Smooth muscle cell (in vitro differentiated cells): ENCODE results near the gene TSR1. TPM values are rescaled to one million over a fixed set of nuclear protein-coding genes. Genes with fewer than 3 reads are reported as not detected.

Experiments
- DNase-seq: peaks from one replicate; lab custom pipeline; 2025; ENCODE audit not compliant: unreplicated experiment; lab: John Stamatoyannopoulos, UW
- H2AFZ ChIP-seq: fragments of 200-600 bp; sonication (generic); 2 replicates; pipeline ENCODE4 v1.6.0; 2016; ENCODE audit warnings: antibody characterized with exemption, low read depth, mild to moderate bottlenecking
- H3F3A ChIP-seq: fragments of 200-600 bp; sonication (generic); 2 replicates; pipeline ENCODE4 v1.6.0; 2017; ENCODE audit warnings: antibody characterized with exemption, low read depth
- H3K27ac ChIP-seq: fragments of 200-600 bp; sonication (generic); 2 replicates; pipeline ENCODE4 v1.5.1; 2016; ENCODE audit warnings: low read depth, mild to moderate bottlenecking
- H3K27me3 ChIP-seq: fragments of 200-600 bp; sonication (generic); 2 replicates; pipeline ENCODE4 v1.6.1; 2016; ENCODE audit warnings: low read depth, mild to moderate bottlenecking
- H3K36me3 ChIP-seq: fragments of 200-600 bp; sonication (generic); 2 replicates; pipeline ENCODE4 v1.5.1; 2016; ENCODE audit warnings: low read depth
- H3K4me1 ChIP-seq: fragments of 200-600 bp; sonication (generic); 2 replicates; pipeline ENCODE4 v1.5.1; 2016; ENCODE audit warnings: low read depth
- H3K4me2 ChIP-seq: fragments of 200-600 bp; sonication (generic); 2 replicates; pipeline ENCODE4 v1.6.0; 2016; ENCODE audit warnings: mild to moderate bottlenecking
- H3K4me3 ChIP-seq: fragments of 200-600 bp; sonication (generic); 2 replicates; pipeline ENCODE4 v1.5.1; 2016; ENCODE audit warnings: mild to moderate bottlenecking
- H3K79me2 ChIP-seq: fragments of 200-600 bp; sonication (generic); 2 replicates; pipeline ENCODE4 v1.6.0; 2016; ENCODE audit warnings: low read depth, mild to moderate bottlenecking
- H3K9ac ChIP-seq: fragments of 200-600 bp; sonication (generic); 2 replicates; pipeline ENCODE4 v1.6.0; 2016; ENCODE audit warnings: low read depth
- H3K9me3 ChIP-seq: fragments of 200-600 bp; sonication (generic); replicated peaks from 2 replicates; pipeline ENCODE4 v1.5.1; 2016; ENCODE audit warnings: low read depth
- H4K20me1 ChIP-seq: fragments of 200-600 bp; sonication (generic); 2 replicates; pipeline ENCODE4 v1.6.0; 2016; ENCODE audit warnings: low read depth
- CTCF ChIP-seq: fragments of 200-600 bp; sonication (generic); IDR thresholded peaks from 2 replicates; pipeline ENCODE4 v1.5.1; 2017; ENCODE audit warnings: borderline replicate concordance, mild to moderate bottlenecking, antibody characterized with exemption; ENCODE audit not compliant: insufficient read depth, poor library complexity, severe bottlenecking
- WGBS: methylation state at CpG from one replicate; pipeline ENCODE4 v1.1.7; 2016; ENCODE audit warnings: low lambda C conversion rate; 5-methylcytosine and 5-hydroxymethylcytosine counted together
- polyA plus RNA-seq: library from polyadenylated mRNA; unstranded; fragments of >200 nt; fragmentation: Nextera tagmentation; extraction: Ambion mirVana; gene quantifications from 2 replicates; pipeline ENCODE4 v1.2.1, GENCODE V29; 2016
- total RNA-seq: library from RNA; depleted of rRNA; stranded (reverse); fragments of >200 nt; gene quantifications from 2 replicates; pipeline ENCODE4 v1.2.3, GENCODE V29; 2014

The TSR1 gene
- total and polyA plus RNA-seq, 2 experiments from 2014 or later = 17.6 to 39.5 TPM

GRCh38 chr17:2357931-2358434, 21.7 kb upstream of the TSR1 start:
- H3K4me1 ChIP-seq = no peaks in the 10 kb centered on the region
- no peaks in the 10 kb centered on the region for H3K79me2 ChIP-seq
- WGBS = 87% methylated on average over 10 of the region's 10 CpGs
- no peaks in the 10 kb centered on the region for H3K27me3 ChIP-seq
- H2AFZ ChIP-seq = no peak overlapping the region
- H3K27ac ChIP-seq = no peak overlapping the region
- no peak for DNase-seq
- H3K36me3 ChIP-seq = no peaks in the 10 kb centered on the region
- no peak overlapping the region for H3K4me2 ChIP-seq
- TF ChIP-seq CTCF = no peak
- no peak overlapping the region for H3K4me3 ChIP-seq
- no peaks in the 10 kb centered on the region for H3K9me3 ChIP-seq
- H4K20me1 ChIP-seq = peaks cover 15% of the 10 kb centered on the region
- H3K9ac ChIP-seq = no peak overlapping the region
- no peaks in the 10 kb centered on the region for H3F3A ChIP-seq

GRCh38 chr17:2357237-2357636, 21.0 kb upstream of the TSR1 start:
- DNase-seq = no peak
- Histone ChIP-seq H2AFZ (no peak overlapping the region), H4K20me1 (peaks cover 16% of the 10 kb centered on the region), H3K27ac (no peak overlapping the region), H3K4me3 (no peak overlapping the region), H3K9me3 (no peaks in the 10 kb centered on the region), H3K27me3 (no peaks in the 10 kb centered on the region), H3K79me2 (no peaks in the 10 kb centered on the region), H3K4me2 (no peak overlapping the region), H3K36me3 (no peaks in the 10 kb centered on the region), H3F3A (no peaks in the 10 kb centered on the region), H3K4me1 (no peaks in the 10 kb centered on the region), H3K9ac (no peak overlapping the region)
- no peak for TF ChIP-seq CTCF
- 98% methylated on average over 4 of the region's 4 CpGs for WGBS

- H3K79me2 ChIP-seq = no peaks in the 10 kb centered on the region
- H3K27ac ChIP-seq = no peak overlapping the region
- H4K20me1 ChIP-seq = peaks cover 16% of the 10 kb centered on the region
- no peaks in the 10 kb centered on the region for H3K36me3 ChIP-seq
- H3K27me3 ChIP-seq = no peaks in the 10 kb centered on the region
- H3K4me2 ChIP-seq = no peak overlapping the region
- no peak overlapping the region for H3K9ac ChIP-seq
- 84% methylated on average over 8 of the region's 8 CpGs for WGBS
- H3F3A ChIP-seq = no peaks in the 10 kb centered on the region
- TF ChIP-seq CTCF = no peak
- no peak overlapping the region for H2AFZ ChIP-seq
- H3K4me1 ChIP-seq = no peaks in the 10 kb centered on the region
- DNase-seq = no peak
- no peaks in the 10 kb centered on the region for H3K9me3 ChIP-seq
- H3K4me3 ChIP-seq = no peak overlapping the region
Measured at GRCh38 chr17:2354311-2354710, 18.1 kb upstream of the TSR1 start.

- no peak for TF ChIP-seq CTCF
- no peak overlapping the region for H3K4me2 ChIP-seq
- H3K4me1 ChIP-seq = peaks cover 13% of the 10 kb centered on the region
- no peak overlapping the region for H3K27ac ChIP-seq
- over 99% methylated on average over 6 of the region's 6 CpGs for WGBS
- no peaks in the 10 kb centered on the region for H3K36me3 ChIP-seq
- H3K27me3 ChIP-seq = no peaks in the 10 kb centered on the region
- DNase-seq = no peak
- peaks cover 5% of the 10 kb centered on the region for H4K20me1 ChIP-seq
- H3K79me2 ChIP-seq = no peaks in the 10 kb centered on the region
- H2AFZ ChIP-seq = no peak overlapping the region
- no peak overlapping the region for H3K4me3 ChIP-seq
- H3K9ac ChIP-seq = no peak overlapping the region
- H3F3A ChIP-seq = no peaks in the 10 kb centered on the region
- H3K9me3 ChIP-seq = no peaks in the 10 kb centered on the region
Measured at GRCh38 chr17:2351269-2351668, 15.0 kb upstream of the TSR1 start.
